Measurements from ENCODE around the gene FAM136A.
"Not testable (repeated sequence)": the region's sequence is repeated elsewhere in the genome, so short reads cannot be mapped to it uniquely, and the experiment has no call there.

Gene FAM136A

DNA sequence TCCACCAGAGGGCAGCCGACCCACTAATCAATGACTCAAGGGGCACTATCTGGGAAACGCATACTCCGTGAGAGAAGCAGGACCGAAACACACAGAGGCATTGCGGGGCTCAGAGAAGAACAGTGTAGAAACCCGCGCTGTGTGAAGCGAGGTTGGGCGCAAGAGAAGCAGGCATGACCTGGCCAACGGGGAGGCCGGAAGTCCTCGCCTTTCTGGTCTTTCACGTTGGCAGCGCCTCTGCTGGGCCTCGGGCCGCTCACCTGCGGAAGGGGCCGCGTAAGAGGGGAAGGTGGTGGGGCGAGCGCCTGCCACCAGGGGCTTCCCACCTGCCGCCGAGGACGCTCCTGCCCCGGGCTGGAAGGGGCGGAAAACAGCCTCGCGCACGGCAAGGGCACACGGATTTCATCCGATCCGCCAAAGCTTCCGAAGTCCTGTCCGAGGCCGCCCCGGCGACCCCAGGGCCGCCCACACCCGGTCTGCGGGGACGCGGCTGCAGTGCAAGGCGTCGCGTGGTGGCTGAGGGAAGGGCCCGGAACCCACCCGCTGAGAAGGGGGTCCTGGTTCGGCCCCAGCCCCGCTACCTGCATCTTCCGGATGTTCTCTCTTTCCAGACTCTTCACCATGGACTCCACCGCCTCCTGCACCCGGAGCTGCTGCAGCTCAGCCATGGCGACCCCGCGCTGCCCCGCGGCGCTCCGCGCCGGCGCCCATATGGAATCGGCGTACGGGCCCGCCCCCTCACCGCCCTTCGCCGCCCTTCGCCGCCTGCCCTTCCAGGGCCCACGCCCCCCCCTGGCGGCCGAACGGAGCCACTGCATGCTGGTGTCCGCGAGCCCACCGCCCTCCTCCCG lies at the start of gene FAM136A:
Gene FAM136A (minus strand): TSS at position 724 of the 851 bp plus-strand sequence. CDS start 56 bp downstream, at position 668.
- peak; percentile 90 for DNase-seq

DNA sequence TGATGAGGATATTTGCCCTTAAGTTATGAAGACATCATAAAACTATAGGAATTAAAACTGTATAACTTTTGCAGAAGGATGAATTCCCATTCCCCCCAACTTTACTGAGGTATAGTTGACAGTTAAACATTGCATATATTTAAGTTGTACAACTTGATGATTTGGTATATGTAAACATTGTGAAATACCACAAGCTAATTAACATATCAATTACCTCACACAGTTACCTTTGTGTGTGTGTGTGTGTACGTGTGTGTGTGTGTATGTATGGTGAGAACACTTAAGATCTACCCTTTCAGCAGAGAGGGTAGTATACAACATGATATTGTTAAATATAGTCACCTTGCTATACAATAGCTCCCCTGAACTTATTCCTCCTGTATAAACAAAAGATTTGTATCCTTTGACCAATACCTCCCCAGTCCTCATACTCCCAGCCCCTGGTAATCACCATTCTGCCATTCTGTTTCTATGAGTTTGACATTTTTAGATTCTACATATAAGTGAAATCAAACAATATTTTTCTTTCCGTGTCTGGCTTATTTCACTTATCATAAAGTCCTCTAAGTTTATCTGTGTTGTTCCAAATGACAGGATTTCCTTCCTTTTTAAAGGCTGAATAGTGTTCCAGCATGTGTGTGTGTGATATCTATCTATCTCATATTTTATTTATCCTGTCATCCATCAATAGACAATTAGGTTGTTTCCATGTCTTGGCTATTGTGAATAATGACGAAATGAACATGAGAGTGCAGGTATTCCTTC lies 48.2 kb upstream of the FAM136A start:
- DNase-seq: no peak

DNA sequence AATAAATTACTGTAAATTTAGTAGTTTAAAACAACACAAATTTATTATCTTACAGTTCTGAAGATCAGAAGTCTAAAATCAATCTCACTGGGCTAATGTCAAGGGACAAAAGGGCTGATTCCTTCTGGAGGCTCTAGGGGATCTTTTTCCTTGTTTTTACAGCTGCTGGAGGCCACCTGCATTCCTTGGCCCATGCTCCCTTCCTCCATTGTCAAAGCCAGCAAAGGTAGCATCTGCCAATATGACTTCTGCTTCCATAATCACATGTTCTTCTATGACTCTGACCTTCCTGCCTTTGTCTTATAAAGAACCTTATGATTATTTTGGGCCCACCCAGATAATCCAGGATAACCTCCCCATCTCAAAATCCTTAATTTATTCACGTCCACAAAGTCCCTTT lies 46.0 kb upstream of the FAM136A start:
- no peak for DNase-seq

DNA sequence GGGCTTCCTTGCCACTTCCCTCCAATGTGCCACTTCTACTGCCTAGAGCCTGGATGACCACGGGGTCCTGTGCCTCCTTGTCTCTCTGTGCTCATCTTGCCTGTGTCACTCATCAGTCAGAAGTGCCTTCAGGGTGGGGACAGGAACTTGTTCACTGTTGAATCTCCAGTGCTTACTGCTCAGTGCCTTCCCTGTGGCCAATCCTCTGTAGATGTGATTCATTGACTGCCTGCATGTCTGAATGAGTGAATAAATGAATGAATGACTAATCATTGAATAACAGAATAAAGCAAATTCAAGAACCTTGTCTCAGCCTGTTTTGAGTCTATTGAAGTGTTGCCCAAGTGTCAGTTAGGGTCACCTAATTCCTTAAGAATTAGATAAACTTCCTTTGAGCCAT lies 42.3 kb upstream of the FAM136A start:
- no peak for DNase-seq

DNA sequence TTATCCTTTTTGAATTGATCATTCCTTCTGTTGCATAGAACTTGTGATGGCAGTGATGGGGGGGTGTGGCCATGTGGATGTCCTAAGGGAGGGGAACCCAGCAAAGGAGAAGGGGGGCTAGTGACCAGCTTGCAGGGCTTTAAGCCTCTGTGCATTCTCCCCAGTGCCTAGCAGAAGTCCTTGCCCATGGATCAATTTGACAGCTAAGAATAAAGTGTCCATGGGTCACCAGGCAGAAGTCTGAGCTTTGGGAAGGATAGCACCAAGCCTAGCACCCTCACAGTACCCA lies 39.6 kb upstream of the FAM136A start:
- DNase-seq: no peak

DNA sequence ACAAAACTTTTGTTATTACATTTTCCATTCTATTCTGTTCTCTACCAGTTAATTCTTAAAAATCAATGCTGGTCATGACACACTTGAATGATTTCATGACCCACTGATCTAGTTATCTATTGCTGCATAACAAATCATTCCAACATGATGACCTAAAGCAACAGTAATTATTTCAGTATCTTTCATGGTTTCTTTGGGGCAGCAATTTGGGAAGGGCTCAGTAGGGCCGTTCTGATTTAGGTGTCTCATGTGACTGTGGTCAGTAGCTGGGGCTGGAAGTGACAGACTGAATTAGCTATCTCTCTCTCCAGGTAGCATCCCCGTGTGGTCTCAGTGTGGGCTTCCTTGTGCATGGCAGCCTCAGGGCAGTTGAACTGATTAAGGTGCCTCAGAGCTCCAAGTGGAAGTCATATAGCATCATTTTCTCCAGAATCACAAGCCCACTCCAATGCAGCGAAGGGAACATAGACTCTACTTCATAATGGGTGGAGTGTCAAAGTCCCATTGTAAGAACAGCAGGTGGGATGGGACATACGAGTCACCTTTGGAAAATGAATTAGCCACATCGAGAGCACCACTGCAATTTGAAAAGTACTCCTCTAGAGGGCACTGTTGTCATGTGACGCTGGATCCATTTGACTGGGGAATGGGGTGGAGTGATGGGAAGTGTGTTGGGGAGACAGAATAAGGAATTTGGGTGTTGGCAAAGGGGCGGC lies 39.1 kb upstream of the FAM136A start:
- DNase-seq: peak; percentile 16

DNA sequence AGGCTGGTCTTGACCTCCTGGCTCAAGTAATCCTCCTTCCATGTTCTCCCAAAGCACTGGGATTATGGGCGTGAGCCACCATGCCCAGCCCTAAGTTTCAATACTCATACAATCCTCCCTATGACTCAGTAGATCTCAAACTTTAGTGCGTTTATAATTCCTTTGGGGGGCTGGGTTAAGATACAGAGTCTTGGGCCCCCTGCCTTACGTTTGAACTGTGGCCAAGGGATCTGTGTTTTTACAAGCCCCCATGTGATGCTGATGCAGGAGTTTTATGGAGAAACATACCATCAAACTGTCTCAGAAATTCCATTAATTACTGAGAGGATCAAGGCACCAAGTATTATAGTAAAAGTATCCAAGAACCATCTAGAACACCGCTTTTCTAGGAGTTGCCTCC lies 38.2 kb upstream of the FAM136A start:
- DNase-seq: no peak

DNA sequence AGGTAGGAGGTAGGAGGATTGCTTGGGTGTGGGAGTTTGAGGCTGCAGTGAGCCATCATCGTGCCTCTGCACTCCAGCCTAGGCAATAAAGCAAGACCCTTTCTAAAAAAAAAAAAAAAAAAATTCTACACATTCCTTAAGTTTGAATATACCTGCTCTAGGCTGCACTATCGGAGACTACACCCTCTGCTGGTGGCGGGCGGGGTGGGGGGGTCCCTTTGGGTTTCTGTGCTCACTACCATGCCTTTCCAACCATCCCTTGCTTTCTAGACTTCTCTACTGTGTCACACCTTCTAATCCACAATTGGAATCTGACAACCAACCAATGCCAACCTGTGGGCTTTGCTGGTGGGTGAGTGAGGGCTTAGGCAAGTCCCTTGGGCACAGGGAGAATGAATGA lies 34.7 kb upstream of the FAM136A start:
- no peak for DNase-seq

DNA sequence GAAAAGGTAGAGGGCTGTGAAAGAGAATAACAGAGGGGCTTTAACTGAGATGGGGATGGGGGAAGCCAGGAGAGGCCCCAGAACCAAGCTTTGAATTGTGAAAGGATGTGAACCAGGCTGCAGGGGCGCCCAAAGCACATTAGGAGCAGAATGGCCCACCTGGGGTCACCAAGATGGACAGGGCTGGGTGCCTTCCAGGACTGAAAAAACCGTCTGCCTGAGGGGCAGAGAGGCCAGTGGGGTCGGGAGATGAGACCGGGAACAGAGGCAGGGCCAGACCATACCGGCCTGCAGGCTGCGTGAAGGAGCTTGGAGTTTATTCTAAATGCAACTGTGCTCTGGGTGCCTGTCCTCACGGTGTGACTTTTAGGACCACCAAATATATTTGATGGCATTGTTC lies 29.1 kb upstream of the FAM136A start:
- no peak for DNase-seq

DNA sequence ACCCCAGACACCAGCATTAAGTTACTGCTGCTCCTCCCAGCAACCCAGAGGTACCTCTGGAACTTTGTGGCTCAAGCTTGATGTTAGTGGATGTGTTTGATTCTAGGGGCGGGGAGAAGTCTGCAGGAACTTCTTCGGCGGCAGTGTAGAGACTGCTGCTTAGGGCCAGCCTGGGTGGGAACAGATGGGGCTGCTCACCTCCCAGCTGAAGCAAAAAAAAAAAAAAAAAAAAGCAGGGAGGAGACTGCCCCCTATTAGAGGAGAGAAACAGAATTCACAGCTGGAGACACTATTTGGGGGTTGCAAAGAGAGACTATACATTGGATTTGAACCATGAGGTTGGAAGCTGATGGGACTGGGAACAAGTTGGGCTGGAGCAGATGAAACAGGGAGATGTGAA lies 28.6 kb upstream of the FAM136A start:
- no peak for DNase-seq

DNA sequence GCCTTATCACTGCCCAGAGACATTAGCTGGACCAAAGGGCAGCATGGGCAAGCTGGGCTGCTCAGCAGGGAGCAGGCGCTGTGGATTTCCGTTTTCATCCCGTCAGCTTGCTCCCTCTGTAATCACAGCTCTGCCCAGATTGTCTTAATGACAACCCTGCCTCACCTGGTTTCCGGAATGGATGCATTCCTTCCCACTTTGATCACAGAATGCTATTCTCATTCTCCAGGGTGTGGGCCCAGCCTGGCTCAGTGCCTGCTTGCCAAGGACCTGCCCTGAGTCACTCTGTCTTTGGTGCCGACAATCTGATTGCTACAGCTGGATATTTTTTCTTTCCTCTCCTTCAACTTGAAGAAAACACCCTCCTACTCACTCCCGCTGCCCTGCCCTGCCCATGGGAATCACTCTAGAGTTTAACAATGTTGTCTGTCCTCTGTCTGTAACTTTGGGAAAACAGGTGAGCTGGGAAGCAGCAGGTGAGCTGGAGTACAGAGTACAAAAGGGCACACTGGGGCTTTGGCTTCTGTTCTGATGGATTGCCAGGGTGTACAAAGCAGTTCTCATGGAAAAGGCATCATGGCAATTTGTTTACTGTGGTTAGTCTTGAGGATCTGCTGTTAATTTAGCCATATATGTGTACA lies 27.2 kb upstream of the FAM136A start:
- DNase-seq: no peak

DNA sequence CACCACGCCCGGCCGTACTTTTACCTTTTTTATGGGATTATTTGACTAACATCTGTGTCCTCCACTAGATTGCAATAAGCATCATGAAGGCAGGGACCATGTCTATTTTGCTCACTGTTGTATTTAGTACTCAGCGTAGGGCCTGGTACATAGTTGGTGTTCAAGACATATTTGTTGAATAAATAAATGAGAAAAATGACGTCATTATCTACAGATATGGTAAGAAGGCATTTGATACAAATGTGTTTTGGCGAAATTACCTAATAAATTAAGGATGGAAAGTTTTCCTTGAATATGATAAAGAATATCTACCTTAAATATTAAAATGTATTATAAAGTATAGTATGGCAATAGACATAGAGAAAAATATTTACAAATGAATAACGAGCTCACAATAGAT lies 24.0 kb upstream of the FAM136A start:
- no peak for DNase-seq

DNA sequence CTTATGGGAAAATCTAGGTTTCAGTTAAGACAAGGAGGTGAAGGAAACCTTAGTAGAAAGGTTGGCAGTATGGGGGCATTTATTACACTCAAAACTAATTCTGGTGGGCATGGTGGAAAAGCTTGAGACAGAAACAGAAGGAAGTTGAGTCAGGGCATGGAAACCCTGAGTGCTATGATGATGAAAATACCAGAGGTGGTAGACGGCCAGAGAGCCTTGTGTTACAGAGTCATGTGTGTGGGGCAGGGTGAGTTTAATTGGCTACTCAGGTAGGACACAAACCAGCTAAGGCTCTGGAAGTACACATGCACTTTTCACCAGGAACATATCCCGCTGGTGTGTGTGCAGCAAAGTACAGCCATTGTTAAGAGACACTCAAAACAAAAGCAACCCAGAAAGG lies 20.7 kb upstream of the FAM136A start:
- DNase-seq: no peak

DNA sequence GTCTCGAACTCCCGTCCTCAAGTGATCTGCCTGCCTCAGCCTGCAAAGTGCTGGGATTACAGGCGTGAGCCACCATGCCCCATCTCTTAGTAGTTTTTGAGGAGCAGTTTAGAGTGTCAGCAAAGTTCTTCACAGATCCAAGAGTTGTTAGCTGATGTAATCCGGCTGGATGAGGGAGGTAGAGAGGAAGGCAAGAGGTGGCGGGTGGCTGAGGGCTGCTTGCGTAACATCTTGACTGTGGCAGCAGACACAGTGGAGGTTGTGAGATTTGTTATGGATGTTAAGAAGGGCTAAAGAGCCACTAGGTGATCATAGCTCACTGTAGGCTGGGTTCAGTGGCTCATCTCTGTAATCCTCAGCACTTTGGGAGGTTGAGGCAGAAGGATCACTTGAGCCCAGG lies 19.5 kb upstream of the FAM136A start:
- no peak for DNase-seq

DNA sequence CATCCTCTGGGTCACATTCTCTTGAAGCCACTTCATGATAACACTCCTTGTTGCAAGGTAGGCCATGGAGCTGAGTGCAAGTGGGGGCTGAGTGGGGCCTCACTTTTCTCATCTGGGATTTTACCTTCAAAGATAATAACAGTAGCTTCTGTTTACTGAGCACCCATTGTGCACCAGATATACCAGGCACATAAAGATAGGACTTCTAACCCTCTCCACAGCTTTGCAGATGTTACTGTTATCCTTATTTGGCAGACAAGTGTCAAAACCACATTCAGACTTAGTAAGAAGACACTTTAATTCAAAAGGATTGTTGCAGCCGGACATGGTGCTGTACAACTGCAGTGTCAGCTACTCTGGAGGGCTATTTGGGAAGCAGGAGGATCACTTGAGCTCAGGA lies 12.8 kb upstream of the FAM136A start:
- DNase-seq: no peak

DNA sequence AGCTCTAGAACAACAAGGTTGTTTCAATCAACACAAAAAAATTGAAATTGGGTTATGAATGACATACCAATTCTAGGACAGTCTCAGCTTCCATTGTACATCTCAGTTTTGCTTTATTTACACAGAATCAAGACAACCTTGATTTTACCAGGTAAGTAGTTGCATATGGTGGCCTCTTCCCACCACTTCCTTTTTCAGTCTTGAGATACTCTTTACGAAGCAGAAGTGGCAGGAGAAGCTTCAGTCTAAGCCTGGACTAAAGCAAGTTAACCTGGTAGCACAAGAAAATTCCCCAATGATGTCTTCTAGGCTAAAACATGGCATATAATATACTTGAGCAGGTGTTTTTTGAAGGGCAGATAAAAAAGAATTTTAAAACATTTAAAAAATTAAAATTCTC lies 10.7 kb upstream of the FAM136A start:
- DNase-seq: no peak

DNA sequence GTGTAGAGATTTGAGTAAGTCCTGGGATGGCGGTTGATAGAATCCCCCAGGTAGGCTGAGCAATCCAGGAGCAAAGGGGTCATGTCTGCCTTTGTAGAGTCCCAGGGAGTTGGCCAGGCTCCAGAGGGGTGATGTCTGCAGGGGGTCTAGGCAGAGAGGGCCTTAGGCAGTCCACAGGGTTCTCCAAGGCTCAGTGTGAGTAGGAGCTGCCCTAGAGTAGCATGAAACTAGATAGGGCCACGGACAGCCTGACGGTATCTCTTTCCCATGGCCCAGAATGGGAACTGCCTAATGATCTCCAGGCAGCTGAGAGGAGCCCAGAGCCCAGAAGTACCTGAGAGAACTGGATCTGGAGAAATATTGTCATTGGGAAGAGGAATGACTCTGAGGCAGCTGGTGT lies 9.0 kb upstream of the FAM136A start:
- no peak for DNase-seq

DNA sequence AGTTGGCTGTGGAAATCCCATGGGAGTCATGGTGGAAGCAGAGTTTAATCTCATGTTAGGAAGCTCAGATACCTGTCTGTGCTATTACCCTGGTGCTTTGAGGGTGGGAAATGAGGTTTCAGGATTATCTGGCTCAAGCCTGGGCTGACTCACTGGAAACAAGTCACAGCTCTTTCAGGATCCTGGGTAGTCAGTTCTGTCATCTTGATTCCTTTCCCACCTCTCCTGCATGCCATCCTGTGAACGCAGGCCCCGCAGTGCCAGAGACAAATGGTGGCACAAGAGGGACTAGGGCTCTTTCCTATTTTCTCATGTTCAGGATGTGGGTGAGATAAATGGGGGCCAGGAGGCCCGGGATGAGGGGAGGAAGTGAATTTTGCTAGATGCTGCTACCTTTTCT lies 3.7 kb upstream of the FAM136A start:
- DNase-seq: no peak

DNA sequence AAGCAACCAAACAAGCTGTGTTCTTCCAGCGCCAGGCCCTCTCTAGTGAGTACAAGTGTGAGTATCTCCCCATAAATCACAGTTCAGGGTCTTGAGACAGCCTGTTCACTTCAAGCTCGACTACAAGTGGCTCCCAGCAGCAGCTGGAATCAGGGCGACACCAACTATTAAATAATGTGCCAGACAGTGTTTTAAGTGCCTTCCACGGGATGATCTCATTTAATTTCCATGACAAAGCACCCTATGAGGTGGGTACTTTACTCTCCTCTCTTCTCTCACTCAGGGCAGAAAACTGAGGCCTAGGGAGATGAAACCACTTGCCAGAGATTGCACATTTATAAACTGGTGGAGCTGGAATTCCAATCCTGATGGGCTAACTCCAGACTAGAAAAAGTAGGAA lies 2.6 kb upstream of the FAM136A start:
- DNase-seq: no peak

DNA sequence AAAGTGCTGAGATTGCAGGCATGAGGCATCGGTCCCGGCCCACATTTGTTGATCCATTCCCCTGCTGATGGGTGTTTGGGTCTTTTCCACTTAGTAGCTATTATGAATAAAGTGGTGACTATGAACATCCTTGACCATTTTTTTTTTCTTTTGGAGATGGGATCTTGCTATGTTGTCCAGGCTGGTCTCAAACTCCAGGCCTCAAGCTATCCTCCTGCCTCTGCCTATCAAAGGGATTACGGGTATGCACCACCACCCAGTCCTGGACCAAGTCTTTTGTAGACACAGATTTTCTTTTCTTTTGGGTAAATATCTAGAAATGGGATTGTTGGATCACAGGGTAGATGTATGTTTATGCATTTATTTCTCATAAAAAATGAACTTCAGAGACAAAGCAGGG lies 1.3 kb upstream of the FAM136A start:
- DNase-seq: no peak

DNA sequence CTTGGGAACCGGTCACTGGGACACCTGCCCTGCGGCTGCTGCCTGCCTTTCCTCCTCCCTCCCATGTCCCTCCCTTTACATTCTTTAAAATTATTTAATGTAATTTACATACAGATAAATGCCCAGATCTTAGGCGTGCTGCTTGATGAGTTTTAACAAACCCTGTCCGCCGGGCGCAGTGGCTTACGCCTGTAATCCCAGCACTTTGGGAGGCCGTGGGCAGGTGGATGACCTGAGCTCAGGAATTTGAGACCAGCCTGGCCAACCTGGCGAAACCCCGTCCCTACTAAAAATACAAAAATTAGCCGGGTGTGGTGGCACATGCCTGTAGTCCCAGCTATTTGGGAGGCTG lies 304 bp upstream of the FAM136A start:
- not testable (repeated sequence) for DNase-seq

DNA sequence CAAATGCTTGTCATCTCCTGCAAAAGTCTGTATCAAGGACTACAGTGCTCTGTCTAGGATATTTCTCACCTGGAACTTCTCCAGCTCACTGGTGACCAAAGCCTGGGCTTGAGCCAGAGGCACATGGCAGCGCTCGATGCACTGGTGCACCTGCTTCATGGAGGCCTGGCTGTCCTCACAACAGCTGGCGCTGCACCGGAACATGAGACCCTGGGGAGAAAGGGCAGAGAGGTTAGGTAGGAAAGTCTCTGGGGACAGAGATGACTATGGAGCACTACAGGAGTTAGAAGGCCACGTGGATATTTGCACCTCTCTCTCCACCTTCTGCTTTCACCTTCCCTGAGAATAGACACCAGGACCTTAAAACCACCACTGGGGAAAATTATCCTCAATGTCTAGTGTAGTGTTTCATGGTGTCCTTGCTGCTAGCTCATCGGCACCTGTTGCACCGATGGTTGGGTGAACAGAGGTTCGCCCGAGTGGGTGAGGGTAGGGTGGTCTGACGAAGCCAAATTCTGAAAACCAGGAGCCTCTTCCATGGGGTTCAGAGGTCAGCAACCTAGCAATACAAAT lies 1.0 kb downstream of the FAM136A start:
- DNase-seq: no peak

DNA sequence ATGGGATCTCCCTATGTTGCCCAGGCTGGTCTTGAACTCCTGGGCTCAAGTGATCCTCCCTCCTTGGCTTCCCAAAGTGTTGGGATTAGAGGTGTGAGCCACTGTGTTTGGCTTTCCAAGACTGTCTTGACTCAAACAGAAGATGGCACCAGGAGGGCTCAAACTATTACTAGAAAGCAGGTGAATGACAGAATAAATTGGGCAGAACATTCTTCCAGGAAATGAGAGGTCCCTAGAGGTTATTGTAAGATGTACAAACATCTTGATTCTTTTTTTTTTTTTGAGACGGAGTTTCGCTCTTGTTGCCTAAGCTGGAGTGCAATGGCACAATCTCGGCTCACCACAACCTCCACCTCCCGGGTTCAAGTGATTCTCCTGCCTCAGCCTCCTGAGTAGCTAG lies 4.0 kb downstream of the FAM136A start:
- DNase-seq: not testable (repeated sequence)
